ENCODE data around the gene SLC49A4. TPM values are rescaled to one million over a fixed set of nuclear protein-coding genes. Genes with fewer than 3 reads are reported as not detected.

SLC49A4 gene
- total RNA-seq, 1 donor from 2014 or later = 18.0 TPM

- Histone ChIP-seq H2AFZ (ENCODE audit: low read depth, low read length) (no peak overlapping the region), H3K36me3 (ENCODE audit: insufficient read depth, low read length) (no peaks in the 10 kb centered on the region), H3K9ac (ENCODE audit: low read length) (no peak overlapping the region), H3K4me3 (ENCODE audit: insufficient read depth, low read depth, low read length) (no peak overlapping the region), H3K4me1 (ENCODE audit: insufficient read depth, low read length) (no peaks in the 10 kb centered on the region), H3K9me3 (ENCODE audit: insufficient read depth, low read depth, low read length) (no peaks in the 10 kb centered on the region), H3K4me2 (ENCODE audit: low read length) (no peak overlapping the region), H3K27me3 (ENCODE audit: insufficient read depth, low read length) (peaks cover 23% of the 10 kb centered on the region), H4K20me1 (ENCODE audit: insufficient read depth, low read length) (no peaks in the 10 kb centered on the region), H3K27ac (ENCODE audit: low read depth, low read length) (no peak overlapping the region), H3K79me2 (ENCODE audit: insufficient read depth, low read length) (no peaks in the 10 kb centered on the region)
- FAIRE-seq = no peak
- Mint-ChIP-seq H3K27me3 (ENCODE audit: low read depth, unreplicated experiment) (peaks cover 43% of the 10 kb centered on the region), H3K4me1 (ENCODE audit: low read depth, unreplicated experiment) (no peaks in the 10 kb centered on the region), H3K4me3 (ENCODE audit: unreplicated experiment) (no peak overlapping the region), H3K36me3 (ENCODE audit: low read depth, unreplicated experiment) (peaks cover 2% of the 10 kb centered on the region), H3K27ac (ENCODE audit: unreplicated experiment) (no peak overlapping the region), H3K9me3 (ENCODE audit: unreplicated experiment) (peaks cover 3% of the 10 kb centered on the region)
- TF ChIP-seq EZH2 (IDR thresholded peaks at IDR 0.05; ENCODE audit: insufficient read depth, low read length) = no peak
- DNase-seq (ENCODE audit: low read depth) = no peak
Observed at GRCh38 chr3:122919291-122919610, 124.4 kb downstream of the SLC49A4 start.

DNA sequence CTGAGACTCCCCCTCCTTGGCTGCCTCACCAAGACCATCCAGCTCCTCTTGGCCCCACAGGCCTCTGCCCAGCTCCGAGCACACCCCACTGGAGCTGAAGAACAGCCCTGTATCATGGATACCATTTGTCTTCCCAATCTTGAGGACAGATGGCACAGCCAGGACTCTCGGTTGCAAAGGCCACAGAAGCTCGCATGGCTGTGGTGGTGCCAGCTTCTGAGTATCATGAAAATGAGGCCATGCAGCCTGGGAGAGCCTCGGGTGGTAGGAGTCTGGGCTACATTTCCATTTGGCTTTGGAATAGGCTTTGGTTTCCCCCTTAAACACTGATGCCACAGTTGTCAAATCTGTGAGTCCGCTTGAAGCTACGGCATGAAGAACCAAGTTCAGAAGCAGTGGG lies 126.1 kb downstream of the SLC49A4 start:
- H3K9me3 Mint-ChIP-seq (ENCODE audit: unreplicated experiment) = peaks cover 3% of the 10 kb centered on the region
- Histone ChIP-seq H3K27me3 (ENCODE audit: insufficient read depth, low read length) (peaks cover 29% of the 10 kb centered on the region), H2AFZ (ENCODE audit: low read depth, low read length) (no peak overlapping the region), H3K4me1 (ENCODE audit: insufficient read depth, low read length) (no peaks in the 10 kb centered on the region), H3K36me3 (ENCODE audit: insufficient read depth, low read length) (no peaks in the 10 kb centered on the region), H3K27ac (ENCODE audit: low read depth, low read length) (no peak overlapping the region), H3K9me3 (ENCODE audit: insufficient read depth, low read depth, low read length) (no peaks in the 10 kb centered on the region), H3K4me2 (ENCODE audit: low read length) (no peak overlapping the region), H3K79me2 (ENCODE audit: insufficient read depth, low read length) (no peaks in the 10 kb centered on the region), H3K4me3 (ENCODE audit: insufficient read depth, low read depth, low read length) (no peak overlapping the region), H4K20me1 (ENCODE audit: insufficient read depth, low read length) (no peaks in the 10 kb centered on the region), H3K9ac (ENCODE audit: low read length) (no peak overlapping the region)
- peaks cover 39% of the 10 kb centered on the region for H3K27me3 Mint-ChIP-seq (ENCODE audit: low read depth, unreplicated experiment)
- FAIRE-seq (no peak), DNase-seq (ENCODE audit: low read depth) (no peak)
- TF ChIP-seq EZH2 (IDR thresholded peaks at IDR 0.05; ENCODE audit: insufficient read depth, low read length) (no peak), CTCF (IDR thresholded peaks at IDR 0.05; ENCODE audit: insufficient read depth, low read depth, low read length) (no peak)
- no peak overlapping the region for H3K27ac Mint-ChIP-seq (ENCODE audit: unreplicated experiment)
- peaks cover 2% of the 10 kb centered on the region for H3K36me3 Mint-ChIP-seq (ENCODE audit: low read depth, unreplicated experiment)
- no peaks in the 10 kb centered on the region for H3K4me1 Mint-ChIP-seq (ENCODE audit: low read depth, unreplicated experiment)
- H3K4me3 Mint-ChIP-seq (ENCODE audit: unreplicated experiment) = no peak overlapping the region

DNA sequence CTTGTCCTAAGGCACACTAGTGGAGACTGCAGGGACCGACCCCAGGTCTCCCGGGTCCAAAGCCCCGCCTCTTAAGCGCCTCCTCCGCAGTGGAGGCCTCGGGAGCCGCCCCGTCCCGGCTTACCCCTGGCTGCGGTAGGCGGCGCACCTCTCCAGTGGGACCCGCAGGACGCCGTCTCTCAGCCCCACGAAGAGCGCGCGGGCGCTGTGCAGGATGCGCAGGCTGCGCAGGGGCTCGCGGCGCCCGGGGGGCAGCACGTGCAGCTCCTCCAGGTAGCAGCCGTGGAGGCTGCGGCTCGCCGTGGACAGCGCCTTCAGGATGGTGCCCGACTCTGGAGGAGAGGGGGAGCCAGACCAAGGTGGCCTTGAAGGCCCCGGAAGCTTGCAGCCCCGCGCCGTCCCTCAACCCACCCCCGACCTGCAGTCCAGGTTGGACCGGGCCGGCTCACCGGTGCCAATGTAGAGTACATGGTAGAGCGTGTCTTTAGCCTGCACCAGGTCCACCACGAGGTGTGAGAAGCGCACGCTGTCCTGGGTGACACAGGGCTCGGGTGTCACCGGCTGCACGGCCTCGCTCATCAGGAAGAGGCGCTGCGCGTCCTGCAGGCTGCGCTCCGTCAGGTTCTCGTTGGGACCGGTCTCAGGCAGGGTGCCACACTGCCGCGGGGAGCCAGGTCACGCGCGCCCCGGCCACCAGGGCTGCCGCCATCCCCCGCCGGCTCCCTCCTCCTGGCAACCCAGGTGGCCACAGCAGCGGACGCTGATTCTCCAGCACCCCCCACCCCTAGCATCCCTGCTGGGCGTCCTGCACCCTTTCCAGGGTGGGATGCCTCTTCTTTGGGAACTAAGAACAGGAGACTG lies 127.2 kb downstream of the SLC49A4 start:
- Mint-ChIP-seq H3K4me1 (ENCODE audit: low read depth, unreplicated experiment) (no peaks in the 10 kb centered on the region), H3K36me3 (ENCODE audit: low read depth, unreplicated experiment) (no peaks in the 10 kb centered on the region), H3K4me3 (ENCODE audit: unreplicated experiment) (no peak overlapping the region), H3K27me3 (ENCODE audit: low read depth, unreplicated experiment) (peaks cover 31% of the 10 kb centered on the region), H3K27ac (ENCODE audit: unreplicated experiment) (no peak overlapping the region), H3K9me3 (ENCODE audit: unreplicated experiment) (peaks cover 3% of the 10 kb centered on the region)
- H3K36me3 ChIP-seq (ENCODE audit: insufficient read depth, low read length) = no peaks in the 10 kb centered on the region
- H3K27me3 ChIP-seq (ENCODE audit: insufficient read depth, low read length) = peaks cover 27% of the 10 kb centered on the region
- no peak overlapping the region for H3K4me2 ChIP-seq (ENCODE audit: low read length)
- no peak for FAIRE-seq
- no peaks in the 10 kb centered on the region for H4K20me1 ChIP-seq (ENCODE audit: insufficient read depth, low read length)
- H2AFZ ChIP-seq (ENCODE audit: low read depth, low read length) = no peak overlapping the region
- TF ChIP-seq EZH2 (IDR thresholded peaks at IDR 0.05; ENCODE audit: insufficient read depth, low read length) (no peak), CTCF (IDR thresholded peaks at IDR 0.05; ENCODE audit: insufficient read depth, low read depth, low read length) (no peak)
- H3K4me3 ChIP-seq (ENCODE audit: insufficient read depth, low read depth, low read length) = no peak overlapping the region
- no peaks in the 10 kb centered on the region for H3K4me1 ChIP-seq (ENCODE audit: insufficient read depth, low read length)
- no peak overlapping the region for H3K27ac ChIP-seq (ENCODE audit: low read depth, low read length)
- DNase-seq (ENCODE audit: low read depth) = no peak
- H3K9ac ChIP-seq (ENCODE audit: low read length) = no peak overlapping the region
- no peaks in the 10 kb centered on the region for H3K79me2 ChIP-seq (ENCODE audit: insufficient read depth, low read length)
- H3K9me3 ChIP-seq (ENCODE audit: insufficient read depth, low read depth, low read length) = no peaks in the 10 kb centered on the region
